HCT116 (cell line): ENCODE measurements around the gene RAD51AP1. TPM values are rescaled to one million over a fixed set of nuclear protein-coding genes. Genes with fewer than 3 reads are reported as not detected.

ENCODE experiments used
- ATAC-seq: fragments of 200-7000 bp; cut with Tn5 transposase; 2 replicates; pipeline ENCODE4 v1.9.1; 2020; ENCODE audit warnings: mild to moderate bottlenecking, moderate library complexity
- BruUV-seq: library from RNA; stranded (reverse); fragments of 400-500 nt; replicated peaks from 2 replicates; lab custom pipeline; 2021; lab: Mats Ljungman, UMichigan
- CTCF ChIA-PET: fragments of 300-600 bp; sonication (Branson Sonifier 250); formaldehyde crosslinking; loops from one replicate; lab custom pipeline; 2021; ENCODE audit warnings: antibody characterized with exemption; lab: Charles Lee
- POLR2A ChIA-PET: fragments of 300-600, 350-600 bp; sonication (Branson Sonifier 250); formaldehyde crosslinking; loops from one replicate; lab custom pipeline; 2021; ENCODE audit warnings: antibody characterized with exemption; lab: Charles Lee
- RAD21 ChIA-PET, 2 experiments: fragments of 300-600 bp; sonication (Branson Sonifier 250); formaldehyde crosslinking; loops; one replicate each; lab custom pipeline; 2023; ENCODE audit warnings: low total read pairs in 2 of 2; ENCODE audit not compliant: uncharacterized antibody in 2 of 2, unreplicated experiment in 2 of 2, low non-redundant PET in 1 of 2; lab: Charles Lee
- DNase-seq: peaks from one replicate; pipeline ENCODE4 v3.0.0-alpha.2; 2010; ENCODE audit warnings: low read depth, low spot score
- H2AFZ ChIP-seq: fragments of 200-600 bp; shearing (Covaris generic), sonication (generic); 2 replicates; pipeline ENCODE4 v1.6.1; 2017; ENCODE audit warnings: low read depth, mixed run types, mixed read lengths, antibody characterized with exemption, low read length; ENCODE audit not compliant: poor library complexity, severe bottlenecking
- H3K27ac ChIP-seq: 2 replicates; pipeline ENCODE4 v1.5.1; 2012; ENCODE audit warnings: low read depth, low read length
- H3K27me3 ChIP-seq: fragments of 200-600 bp; sonication (generic); 2 replicates; pipeline ENCODE4 v1.6.1; 2016; ENCODE audit warnings: mixed run types, low read length, mixed read lengths; ENCODE audit not compliant: insufficient read depth
- H3K36me3 ChIP-seq, 2 experiments: fragments of 200-500 bp in 1 of 2; fragments of 200-600 bp in 1 of 2; sonication (Bioruptor generic) in 1 of 2; sonication (generic) in 1 of 2; 2 replicates each; pipeline versions ENCODE4 v1.5.1 to v1.6.1; 2014 to 2016; ENCODE audit warnings: low read length in 2 of 2, inconsistent platforms in 1 of 2, mixed read lengths in 1 of 2, mixed run types in 1 of 2; ENCODE audit not compliant: insufficient read depth in 2 of 2, control insufficient read depth in 1 of 2
- H3K4me1 ChIP-seq, 2 experiments: fragments of 200-600 bp in 1 of 2; sonication (generic) in 1 of 2; 2 replicates each; pipeline versions ENCODE4 v1.5.1 to v1.6.1; 2012 to 2017; ENCODE audit warnings: low read length in 2 of 2, inconsistent platforms in 1 of 2, mild to moderate bottlenecking in 1 of 2, mixed read lengths in 1 of 2, mixed run types in 1 of 2, moderate library complexity in 1 of 2; ENCODE audit not compliant: insufficient read depth in 2 of 2, control insufficient read depth in 1 of 2
- H3K4me2 ChIP-seq: fragments of 200-600 bp; sonication (generic); 2 replicates; pipeline ENCODE4 v1.6.1; 2017; ENCODE audit warnings: mixed run types, low read length, mixed read lengths
- H3K4me3 ChIP-seq, 2 experiments: fragments of 200-600 bp in 1 of 2; sonication (generic) in 1 of 2; replicated peaks in 1 of 2; 2 replicates each; pipeline ENCODE4 v1.5.1; 2011 to 2016; ENCODE audit warnings: low read length in 2 of 2, control low read depth in 1 of 2, low read depth in 1 of 2, mild to moderate bottlenecking in 1 of 2, mixed read lengths in 1 of 2, mixed run types in 1 of 2
- H3K79me2 ChIP-seq: fragments of 200-600 bp; sonication (generic); 2 replicates; pipeline ENCODE4 v1.6.1; 2017; ENCODE audit warnings: mild to moderate bottlenecking, mixed run types, low read length, moderate library complexity, mixed read lengths; ENCODE audit not compliant: insufficient read depth
- H3K9ac ChIP-seq: fragments of 200-600 bp; sonication (generic); 2 replicates; pipeline ENCODE4 v1.6.1; 2016; ENCODE audit warnings: low read length, mixed read lengths
- H3K9me2 ChIP-seq: fragments of 200-600 bp; sonication (generic), shearing (Covaris generic); 2 replicates; pipeline ENCODE4 v1.6.1; 2017; ENCODE audit warnings: mixed run types, mild to moderate bottlenecking, moderate library complexity; ENCODE audit not compliant: insufficient read depth
- H3K9me3 ChIP-seq, 2 experiments: fragments of 200-500 bp in 1 of 2; fragments of 200-600 bp in 1 of 2; sonication (Bioruptor generic) in 1 of 2; sonication (generic) in 1 of 2; 2 replicates each; pipeline ENCODE4 v1.6.1; 2014 to 2017; ENCODE audit warnings: low read length in 2 of 2, mixed read lengths in 2 of 2, inconsistent platforms in 1 of 2, low read depth in 1 of 2, mild to moderate bottlenecking in 1 of 2, mixed run types in 1 of 2, moderate library complexity in 1 of 2; ENCODE audit not compliant: control insufficient read depth in 1 of 2, insufficient read depth in 1 of 2
- H4K20me1 ChIP-seq: fragments of 200-600 bp; sonication (generic), shearing (Covaris generic); 2 replicates; pipeline ENCODE4 v1.6.1; 2017; ENCODE audit warnings: mixed run types, mild to moderate bottlenecking, moderate library complexity; ENCODE audit not compliant: insufficient read depth
- CBX3 ChIP-seq: IDR thresholded peaks from 2 replicates; pipeline ENCODE4 v1.6.1; 2012; ENCODE audit warnings: low read depth
- EGR1 ChIP-seq: IDR thresholded peaks from 2 replicates; pipeline ENCODE4 v1.6.1; 2012; ENCODE audit warnings: low read depth
- EZH2 ChIP-seq: fragments of 200-600 bp; sonication (generic); IDR thresholded peaks from 2 replicates; pipeline ENCODE4 v1.6.1; 2017; ENCODE audit warnings: antibody characterized with exemption, mixed run types
- FOSL1 ChIP-seq: IDR thresholded peaks from 2 replicates; pipeline ENCODE4 v1.6.1; 2012; ENCODE audit warnings: low read depth
- POLR2A ChIP-seq: IDR thresholded peaks from 2 replicates; pipeline ENCODE4 v1.7.0; 2011; ENCODE audit warnings: borderline replicate concordance; ENCODE audit not compliant: insufficient read depth, insufficient read length; ENCODE audit errors: extremely low read depth
- POLR2AphosphoS5 ChIP-seq: IDR thresholded peaks from 2 replicates; pipeline ENCODE4 v1.6.1; 2011; ENCODE audit warnings: mild to moderate bottlenecking, low read depth, low read length, moderate library complexity
- SIN3A ChIP-seq: IDR thresholded peaks from 2 replicates; pipeline ENCODE4 v1.6.1; 2012; ENCODE audit warnings: low read depth
- SP1 ChIP-seq: IDR thresholded peaks from 2 replicates; pipeline ENCODE4 v1.6.1; 2012; ENCODE audit warnings: low read depth
- TCF7L2 ChIP-seq: IDR thresholded peaks from 2 replicates; pipeline ENCODE4 v1.7.0; 2011; ENCODE audit warnings: borderline replicate concordance, inconsistent platforms; ENCODE audit not compliant: insufficient read depth, insufficient read length; ENCODE audit errors: extremely low read depth
- YY1 ChIP-seq: IDR thresholded peaks from 2 replicates; pipeline ENCODE4 v1.6.1; 2011; ENCODE audit warnings: low read length, low read depth, moderate library complexity, mild to moderate bottlenecking; ENCODE audit not compliant: insufficient replicate concordance; ENCODE audit errors: extremely low read depth
- ZFX ChIP-seq: fragments of 450-650 bp; IDR thresholded peaks from 2 replicates; pipeline ENCODE4 v1.6.1; 2017
- ZNF274 ChIP-seq: fragments of 200-500 bp; sonication (Bioruptor generic); IDR thresholded peaks from 2 replicates; pipeline ENCODE4 v1.6.1; 2014; ENCODE audit warnings: mild to moderate bottlenecking, low read depth, low read length, inconsistent platforms
- intact Hi-C: fragments of 100-400 bp; cut with micrococcal nuclease; formaldehyde crosslinking; loops from 2 replicates; pipeline ENCODE4 v1.10.0; 2022
- total RNA-seq: library from RNA; stranded (reverse); gene quantifications from one replicate; pipeline ENCODE4 v1.2.1, GENCODE V29; 2021; ENCODE audit not compliant: unreplicated experiment
- TF ChIP-seq, protein P1 (sequence below): IDR thresholded peaks from 2 replicates; pipeline ENCODE4 v1.6.1; 2012
- TF ChIP-seq, protein P2 (sequence below): IDR thresholded peaks from 2 replicates; pipeline ENCODE4 v1.6.1; 2011; ENCODE audit warnings: mild to moderate bottlenecking, low read length, moderate library complexity; ENCODE audit not compliant: insufficient replicate concordance; ENCODE audit errors: extremely low read depth
- TF ChIP-seq, protein P3 (sequence below), 3 experiments: fragments of 200-600 bp in 1 of 3; sonication (generic) in 1 of 3; IDR thresholded peaks in 2 of 3; conservative IDR thresholded peaks in 1 of 3; 2 replicates each; pipeline ENCODE4 v1.5.1; 2012 to 2017; ENCODE audit warnings: low read depth in 2 of 3, low read length in 2 of 3, antibody characterized with exemption in 1 of 3, borderline replicate concordance in 1 of 3, control low read depth in 1 of 3, mild to moderate bottlenecking in 1 of 3, mixed read lengths in 1 of 3, mixed run types in 1 of 3, moderate library complexity in 1 of 3; ENCODE audit not compliant: insufficient read depth in 1 of 3
- TF ChIP-seq, protein P4 (sequence below): IDR thresholded peaks from 2 replicates; pipeline ENCODE4 v1.6.1; 2012; ENCODE audit warnings: low read depth

The RAD51AP1 gene
- total RNA-seq, 1 experiment from 2014 or later, result 28.2 TPM

DNA sequence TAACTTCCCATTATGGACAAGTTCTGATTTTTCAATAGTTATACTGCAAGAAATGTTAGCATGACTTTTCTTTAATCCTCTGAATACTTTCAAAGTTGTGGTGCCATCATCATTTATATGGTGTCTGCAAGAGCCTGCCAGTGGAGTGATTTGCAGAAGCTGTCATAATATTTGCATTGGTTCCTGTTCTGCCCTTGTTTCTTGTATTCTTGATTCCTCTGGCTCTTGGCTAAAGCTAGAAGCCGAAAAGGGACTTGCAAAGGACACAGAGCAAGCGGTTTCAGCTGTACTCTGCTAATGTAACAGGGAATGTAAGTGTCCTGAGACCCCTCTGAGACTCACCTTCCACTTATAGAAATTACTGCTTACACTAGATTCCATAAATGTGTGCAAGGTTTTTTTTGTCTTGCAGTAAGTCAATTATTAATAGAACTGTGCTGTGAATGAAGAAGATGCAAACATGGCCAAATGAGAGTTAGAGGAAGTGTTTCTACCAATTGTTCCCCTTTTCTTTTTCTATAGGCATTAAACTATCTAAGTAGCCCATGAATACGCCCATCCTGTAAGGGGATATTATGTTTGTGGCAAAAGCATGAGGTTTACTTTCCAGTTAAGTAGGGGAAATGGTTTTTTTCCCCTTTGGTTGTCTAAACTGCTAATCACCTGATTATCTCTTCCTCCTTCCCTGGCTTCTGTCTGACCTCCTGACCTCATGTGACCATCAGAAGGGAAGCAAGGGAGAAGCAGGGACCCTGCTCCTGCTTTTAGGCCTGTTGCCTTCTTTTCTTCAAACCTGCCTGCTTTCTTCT lies 28.6 kb downstream of the RAD51AP1 start:
- Histone ChIP-seq H3K4me2 (no peak overlapping the region), H3K9me2 (no peaks in the 10 kb centered on the region), H3K27me3 (no peaks in the 10 kb centered on the region), H3K4me1 (no peaks in the 10 kb centered on the region), H3K9ac (no peak overlapping the region), H3K79me2 (no peaks in the 10 kb centered on the region), H3K9me3 (no peaks in the 10 kb centered on the region), H2AFZ (no peak overlapping the region), H4K20me1 (no peaks in the 10 kb centered on the region), H3K4me3 (no peak overlapping the region), H3K36me3 (no peaks in the 10 kb centered on the region; a peak in 1 of 4 replicates), H3K27ac (no peak overlapping the region)
- DNase-seq (no peak), ATAC-seq (no peak)
- BruUV-seq, result no TSS peak
- ChIA-PET RAD21 (no interaction called here), CTCF (no interaction called here), POLR2A (no interaction called here)
- intact Hi-C loops, result no loop called here
- no peak for TF ChIP-seq EGR1
- no peak for TF ChIP-seq FOSL1
- no peak for TF ChIP-seq ZFX
- no peak for TF ChIP-seq EZH2
- TF ChIP-seq, protein P1, sequence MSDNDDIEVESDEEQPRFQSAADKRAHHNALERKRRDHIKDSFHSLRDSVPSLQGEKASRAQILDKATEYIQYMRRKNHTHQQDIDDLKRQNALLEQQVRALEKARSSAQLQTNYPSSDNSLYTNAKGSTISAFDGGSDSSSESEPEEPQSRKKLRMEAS, result no peak
- TF ChIP-seq POLR2AphosphoS5, result no peak
- TF ChIP-seq SP1, result no peak
- TF ChIP-seq, protein P2, sequence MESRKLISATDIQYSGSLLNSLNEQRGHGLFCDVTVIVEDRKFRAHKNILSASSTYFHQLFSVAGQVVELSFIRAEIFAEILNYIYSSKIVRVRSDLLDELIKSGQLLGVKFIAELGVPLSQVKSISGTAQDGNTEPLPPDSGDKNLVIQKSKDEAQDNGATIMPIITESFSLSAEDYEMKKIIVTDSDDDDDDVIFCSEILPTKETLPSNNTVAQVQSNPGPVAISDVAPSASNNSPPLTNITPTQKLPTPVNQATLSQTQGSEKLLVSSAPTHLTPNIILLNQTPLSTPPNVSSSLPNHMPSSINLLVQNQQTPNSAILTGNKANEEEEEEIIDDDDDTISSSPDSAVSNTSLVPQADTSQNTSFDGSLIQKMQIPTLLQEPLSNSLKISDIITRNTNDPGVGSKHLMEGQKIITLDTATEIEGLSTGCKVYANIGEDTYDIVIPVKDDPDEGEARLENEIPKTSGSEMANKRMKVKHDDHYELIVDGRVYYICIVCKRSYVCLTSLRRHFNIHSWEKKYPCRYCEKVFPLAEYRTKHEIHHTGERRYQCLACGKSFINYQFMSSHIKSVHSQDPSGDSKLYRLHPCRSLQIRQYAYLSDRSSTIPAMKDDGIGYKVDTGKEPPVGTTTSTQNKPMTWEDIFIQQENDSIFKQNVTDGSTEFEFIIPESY, result no peak
- TF ChIP-seq, protein P3, sequence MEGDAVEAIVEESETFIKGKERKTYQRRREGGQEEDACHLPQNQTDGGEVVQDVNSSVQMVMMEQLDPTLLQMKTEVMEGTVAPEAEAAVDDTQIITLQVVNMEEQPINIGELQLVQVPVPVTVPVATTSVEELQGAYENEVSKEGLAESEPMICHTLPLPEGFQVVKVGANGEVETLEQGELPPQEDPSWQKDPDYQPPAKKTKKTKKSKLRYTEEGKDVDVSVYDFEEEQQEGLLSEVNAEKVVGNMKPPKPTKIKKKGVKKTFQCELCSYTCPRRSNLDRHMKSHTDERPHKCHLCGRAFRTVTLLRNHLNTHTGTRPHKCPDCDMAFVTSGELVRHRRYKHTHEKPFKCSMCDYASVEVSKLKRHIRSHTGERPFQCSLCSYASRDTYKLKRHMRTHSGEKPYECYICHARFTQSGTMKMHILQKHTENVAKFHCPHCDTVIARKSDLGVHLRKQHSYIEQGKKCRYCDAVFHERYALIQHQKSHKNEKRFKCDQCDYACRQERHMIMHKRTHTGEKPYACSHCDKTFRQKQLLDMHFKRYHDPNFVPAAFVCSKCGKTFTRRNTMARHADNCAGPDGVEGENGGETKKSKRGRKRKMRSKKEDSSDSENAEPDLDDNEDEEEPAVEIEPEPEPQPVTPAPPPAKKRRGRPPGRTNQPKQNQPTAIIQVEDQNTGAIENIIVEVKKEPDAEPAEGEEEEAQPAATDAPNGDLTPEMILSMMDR (IDR thresholded peaks at IDR 0.05 in 2 of 3, conservative IDR thresholded peaks at IDR 0.05 in 1 of 3; ENCODE audit: borderline replicate concordance in 1 of 3, insufficient read depth in 1 of 3, low read depth in 2 of 3, low read length in 2 of 3), result no peak
- no peak for TF ChIP-seq SIN3A
- TF ChIP-seq ZNF274, result no peak
- TF ChIP-seq CBX3, result no peak
- TF ChIP-seq YY1, result no peak
- TF ChIP-seq POLR2A, result no peak
- TF ChIP-seq, protein P4, sequence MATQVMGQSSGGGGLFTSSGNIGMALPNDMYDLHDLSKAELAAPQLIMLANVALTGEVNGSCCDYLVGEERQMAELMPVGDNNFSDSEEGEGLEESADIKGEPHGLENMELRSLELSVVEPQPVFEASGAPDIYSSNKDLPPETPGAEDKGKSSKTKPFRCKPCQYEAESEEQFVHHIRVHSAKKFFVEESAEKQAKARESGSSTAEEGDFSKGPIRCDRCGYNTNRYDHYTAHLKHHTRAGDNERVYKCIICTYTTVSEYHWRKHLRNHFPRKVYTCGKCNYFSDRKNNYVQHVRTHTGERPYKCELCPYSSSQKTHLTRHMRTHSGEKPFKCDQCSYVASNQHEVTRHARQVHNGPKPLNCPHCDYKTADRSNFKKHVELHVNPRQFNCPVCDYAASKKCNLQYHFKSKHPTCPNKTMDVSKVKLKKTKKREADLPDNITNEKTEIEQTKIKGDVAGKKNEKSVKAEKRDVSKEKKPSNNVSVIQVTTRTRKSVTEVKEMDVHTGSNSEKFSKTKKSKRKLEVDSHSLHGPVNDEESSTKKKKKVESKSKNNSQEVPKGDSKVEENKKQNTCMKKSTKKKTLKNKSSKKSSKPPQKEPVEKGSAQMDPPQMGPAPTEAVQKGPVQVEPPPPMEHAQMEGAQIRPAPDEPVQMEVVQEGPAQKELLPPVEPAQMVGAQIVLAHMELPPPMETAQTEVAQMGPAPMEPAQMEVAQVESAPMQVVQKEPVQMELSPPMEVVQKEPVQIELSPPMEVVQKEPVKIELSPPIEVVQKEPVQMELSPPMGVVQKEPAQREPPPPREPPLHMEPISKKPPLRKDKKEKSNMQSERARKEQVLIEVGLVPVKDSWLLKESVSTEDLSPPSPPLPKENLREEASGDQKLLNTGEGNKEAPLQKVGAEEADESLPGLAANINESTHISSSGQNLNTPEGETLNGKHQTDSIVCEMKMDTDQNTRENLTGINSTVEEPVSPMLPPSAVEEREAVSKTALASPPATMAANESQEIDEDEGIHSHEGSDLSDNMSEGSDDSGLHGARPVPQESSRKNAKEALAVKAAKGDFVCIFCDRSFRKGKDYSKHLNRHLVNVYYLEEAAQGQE, result no peak
- TF ChIP-seq TCF7L2, result no peak
